H1 (cell line): ENCODE results near the gene RGL3. TPM values are rescaled to one million over a fixed set of nuclear protein-coding genes. Genes with fewer than 3 reads are reported as not detected.

ENCODE experiments used
- CTCF ChIA-PET: fragments of 300-600 bp; sonication (Branson Sonifier 250); formaldehyde crosslinking; loops from one replicate; lab custom pipeline; 2021; ENCODE audit not compliant: partially characterized antibody; lab: Charles Lee
- POLR2A ChIA-PET: fragments of 300-600 bp; sonication (Branson Sonifier 250); formaldehyde crosslinking; loops from one replicate; lab custom pipeline; 2021; ENCODE audit warnings: inconsistent platforms; ENCODE audit not compliant: partially characterized antibody; lab: Charles Lee
- DNase-seq, 2 experiments: peaks; one replicate each; pipeline versions ENCODE4 v3.0.0 to v3.0.0-alpha.2; 2010 to 2022; ENCODE audit warnings: low spot score in 2 of 2, low read depth in 1 of 2, mixed read lengths in 1 of 2
- FAIRE-seq: peaks from 2 replicates; lab custom pipeline; 2011; peaks lifted over from hg19 to GRCh38; lab: Jason Lieb, UNC
- H2AFZ ChIP-seq: 2 replicates; pipeline ENCODE4 v1.8.1; 2012; ENCODE audit warnings: low read length, inconsistent platforms
- H2AK5ac ChIP-seq: 2 replicates; pipeline ENCODE4 v1.6.1; 2013; ENCODE audit warnings: low read depth, low read length
- H2BK120ac ChIP-seq: replicated peaks from 2 replicates; pipeline ENCODE3; 2013; ENCODE audit warnings: low read depth, low read length, inconsistent platforms
- H2BK12ac ChIP-seq: 2 replicates; pipeline ENCODE4 v1.6.1; 2013; ENCODE audit warnings: low read depth, low read length
- H2BK15ac ChIP-seq: 2 replicates; pipeline ENCODE4 v1.6.1; 2013; ENCODE audit warnings: low read length
- H2BK20ac ChIP-seq: 2 replicates; pipeline ENCODE4 v1.6.1; 2013; ENCODE audit warnings: low read length
- H2BK5ac ChIP-seq: 2 replicates; pipeline ENCODE4 v1.6.1; 2013; ENCODE audit warnings: low read depth, low read length
- H3K14ac ChIP-seq: 2 replicates; pipeline ENCODE4 v1.6.1; 2013; ENCODE audit warnings: inconsistent platforms; ENCODE audit not compliant: insufficient read length
- H3K18ac ChIP-seq: 2 replicates; pipeline ENCODE4 v1.6.1; 2013; ENCODE audit warnings: low read length; ENCODE audit errors: extremely low read depth
- H3K23ac ChIP-seq: 2 replicates; pipeline ENCODE4 v1.6.1; 2013; ENCODE audit warnings: inconsistent platforms; ENCODE audit not compliant: insufficient read length
- H3K23me2 ChIP-seq: 2 replicates; pipeline ENCODE4 v1.6.1; 2013; ENCODE audit warnings: low read depth, low read length
- H3K27ac ChIP-seq: 2 replicates; pipeline ENCODE4 v1.6.1; 2011; ENCODE audit warnings: low read depth, low read length, inconsistent platforms
- H3K27me3 ChIP-seq, 4 experiments: replicated peaks in 1 of 4; 1 replicate in 1 of 4; 2 replicates in 3 of 4; pipeline versions ENCODE4 v1.6.1 to v1.8.1; 2011 to 2013; ENCODE audit warnings: low read length in 3 of 4, mild to moderate bottlenecking in 3 of 4, inconsistent platforms in 2 of 4, mixed read lengths in 2 of 4, moderate library complexity in 1 of 4; ENCODE audit not compliant: control insufficient read depth in 3 of 4, insufficient read depth in 3 of 4; ENCODE audit errors: extremely low read depth in 1 of 4
- H3K36me3 ChIP-seq, 4 experiments: 2 replicates each; pipeline versions ENCODE4 v1.6.1 to v1.8.1; 2011 to 2013; ENCODE audit warnings: mild to moderate bottlenecking in 4 of 4, low read length in 3 of 4, moderate library complexity in 2 of 4, control low read depth in 1 of 4, inconsistent platforms in 1 of 4; ENCODE audit not compliant: insufficient read depth in 4 of 4, control insufficient read depth in 2 of 4
- H3K4ac ChIP-seq: replicated peaks from 2 replicates; pipeline ENCODE3; 2013; ENCODE audit warnings: low read length, low read depth, mixed read lengths, inconsistent platforms; ENCODE audit not compliant: insufficient read length
- H3K4me1 ChIP-seq, 4 experiments: replicated peaks in 1 of 4; 1 replicate in 1 of 4; 2 replicates in 3 of 4; pipeline versions ENCODE4 v1.6.1 to v1.8.1; 2011 to 2013; ENCODE audit warnings: low read length in 3 of 4, inconsistent platforms in 2 of 4, mixed read lengths in 1 of 4; ENCODE audit not compliant: insufficient read depth in 4 of 4, control insufficient read depth in 3 of 4
- H3K4me2 ChIP-seq, 2 experiments: 2 replicates each; pipeline versions ENCODE4 v1.6.1 to v1.8.1; 2011 to 2013; ENCODE audit warnings: low read depth in 2 of 2, low read length in 2 of 2, control low read depth in 1 of 2, inconsistent platforms in 1 of 2, mild to moderate bottlenecking in 1 of 2; ENCODE audit not compliant: insufficient read depth in 1 of 2
- H3K4me3 ChIP-seq, 4 experiments: fragments of 200-600, 300-600 bp in 1 of 4; sonication (generic), shearing (Covaris generic), sonication (Bioruptor Twin) in 1 of 4; 2 replicates each; pipeline versions ENCODE4 v1.5.1 to v1.8.1; 2011 to 2016; ENCODE audit warnings: low read length in 4 of 4, low read depth in 3 of 4, control low read depth in 2 of 4, inconsistent platforms in 2 of 4, mild to moderate bottlenecking in 2 of 4, mixed read lengths in 1 of 4, moderate library complexity in 1 of 4; ENCODE audit not compliant: insufficient read depth in 2 of 4; ENCODE audit errors: extremely low read depth in 1 of 4
- H3K56ac ChIP-seq: replicated peaks from 2 replicates; pipeline ENCODE3; 2013; ENCODE audit warnings: low read depth, mild to moderate bottlenecking, mixed read lengths, low read length, inconsistent platforms; ENCODE audit not compliant: insufficient read length
- H3K79me1 ChIP-seq: 2 replicates; pipeline ENCODE4 v1.6.1; 2013; ENCODE audit warnings: low read depth, low read length, control low read depth
- H3K79me2 ChIP-seq, 2 experiments: 2 replicates each; pipeline versions ENCODE4 v1.6.1 to v1.8.1; 2012 to 2013; ENCODE audit warnings: low read length in 2 of 2, mild to moderate bottlenecking in 2 of 2, inconsistent platforms in 1 of 2; ENCODE audit not compliant: insufficient read depth in 2 of 2, control insufficient read depth in 1 of 2
- H3K9ac ChIP-seq, 4 experiments: replicated peaks in 1 of 4; 1 replicate in 1 of 4; 2 replicates in 3 of 4; pipeline versions ENCODE4 v1.6.1 to v1.8.1; 2011 to 2013; ENCODE audit warnings: low read depth in 3 of 4, low read length in 3 of 4, control low read depth in 2 of 4, mild to moderate bottlenecking in 2 of 4, moderate library complexity in 2 of 4, inconsistent platforms in 1 of 4; ENCODE audit errors: extremely low read depth in 1 of 4
- H3K9me3 ChIP-seq, 2 experiments: 2 replicates each; pipeline versions ENCODE4 v1.6.1 to v1.8.1; 2012 to 2013; ENCODE audit warnings: mild to moderate bottlenecking in 2 of 2, moderate library complexity in 2 of 2, control low read depth in 1 of 2, inconsistent platforms in 1 of 2, low read depth in 1 of 2, low read length in 1 of 2, mixed read lengths in 1 of 2; ENCODE audit not compliant: insufficient read depth in 2 of 2
- H4K20me1 ChIP-seq, 2 experiments: replicated peaks in 1 of 2; 2 replicates each; pipeline versions ENCODE3 to v1.8.1; 2011 to 2013; ENCODE audit warnings: inconsistent platforms in 2 of 2, low read length in 2 of 2, mild to moderate bottlenecking in 1 of 2; ENCODE audit not compliant: insufficient read depth in 2 of 2, control insufficient read depth in 1 of 2
- H4K5ac ChIP-seq: 2 replicates; pipeline ENCODE4 v1.6.1; 2013; ENCODE audit warnings: low read length, low read depth, mixed read lengths, inconsistent platforms; ENCODE audit not compliant: insufficient read length
- H4K8ac ChIP-seq: 2 replicates; pipeline ENCODE4 v1.8.0; 2013; ENCODE audit warnings: mild to moderate bottlenecking, moderate library complexity, low read length, inconsistent platforms; ENCODE audit not compliant: insufficient read depth; ENCODE audit errors: extremely low read depth
- H4K91ac ChIP-seq: replicated peaks from 2 replicates; pipeline ENCODE3; 2013; ENCODE audit warnings: low read length, mixed read lengths, inconsistent platforms; ENCODE audit not compliant: insufficient read length
- CBX8 ChIP-seq: fragments of 300-800, 300-1000 bp; sonication (generic); IDR thresholded peaks from 2 replicates; pipeline ENCODE4 v1.7.1; 2016; ENCODE audit warnings: low read depth, low read length, borderline replicate concordance
- SAP30 ChIP-seq: fragments of 300-600 bp; sonication (generic); IDR thresholded peaks from 2 replicates; pipeline ENCODE4 v1.7.1; 2012; ENCODE audit warnings: low read length, moderate library complexity, mild to moderate bottlenecking, inconsistent platforms; ENCODE audit not compliant: insufficient read depth, insufficient replicate concordance
- WGBS, 2 experiments: shearing (Covaris generic) in 1 of 2; methylation state at CpG; one replicate each; pipeline versions ENCODE4 v1.1.6 to v1.1.7; 2013 to 2015; ENCODE audit warnings: low lambda C conversion rate in 2 of 2, mixed read lengths in 2 of 2, inconsistent platforms in 1 of 2, low coverage in 1 of 2, missing lambda C conversion rate in 1 of 2; ENCODE audit not compliant: insufficient replicate concordance in 2 of 2, insufficient coverage in 1 of 2, insufficient read length in 1 of 2; ENCODE audit errors: extremely low coverage in 1 of 2, missing lambda C conversion rate in 1 of 2; 5-methylcytosine and 5-hydroxymethylcytosine counted together
- polyA plus RNA-seq, 7 experiments: library from polyadenylated mRNA; depleted of rRNA in 3 of 7; stranded (reverse) in 5 of 7; unstranded in 2 of 7; fragments of >200 nt in 5 of 7; fragments of 200-250 nt in 2 of 7; gene quantifications; 1 replicate in 5 of 7; 2 replicates in 1 of 7; 4 replicates in 1 of 7; pipeline versions ENCODE4 v1.2.1 to v1.2.3, GENCODE V29; 2011 to 2013; ENCODE audit warnings: missing spikeins in 2 of 7, mixed read lengths in 2 of 7
- total RNA-seq: library from RNA; stranded (reverse); fragmentation: NEBNext Ultra II Directional; extraction: Animal tissue kit (Norgen Biotek cat#: 25700); gene quantifications from 2 replicates; pipeline ENCODE4 v1.2.1, GENCODE V29; 2021

Gene RGL3
- total and polyA plus RNA-seq, 2 of the 8 experiments (the other 6 are each of a cell fraction or from before 2014, with no cell fraction given) = 36.9 to 40.9 TPM

DNA sequence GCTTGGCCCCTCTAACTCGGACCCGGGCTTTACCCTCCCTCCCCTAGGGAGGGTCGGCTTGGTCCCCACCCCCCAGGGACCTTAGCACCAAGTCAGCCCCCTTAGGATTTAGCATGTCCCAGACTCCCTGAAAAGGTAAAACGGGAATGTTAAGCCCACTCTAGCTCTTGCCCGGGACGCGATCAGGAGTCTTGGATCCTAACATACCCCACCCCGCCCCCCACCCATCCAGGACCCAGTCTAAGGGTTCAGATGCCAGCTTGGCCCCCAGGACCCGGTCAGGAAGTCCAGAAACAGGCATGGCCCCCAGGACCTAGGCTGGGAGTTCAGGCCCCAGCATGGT, 35.4 kb downstream of the RGL3 start:
- Histone ChIP-seq H4K20me1 (peaks cover 2% of the 10 kb centered on the region in 2 experiments), H3K18ac (no peak overlapping the region; the same call in 1 of the 2 replicates), H2BK20ac (no peak overlapping the region), H4K5ac (peak overlapping the region; percentile 42), H2BK12ac (no peak overlapping the region), H3K14ac (peak overlapping the region; percentile 68), H4K91ac (peak overlapping the region; percentile 1), H3K23ac (no peak overlapping the region)
- DNase-seq (no peak), FAIRE-seq (no peak)
- POLR2A ChIA-PET = interaction anchor here (0.7 to 4.7 kb wide), 24 partner anchors 8 to 99 kb away, joined by 3 to 48 read pairs (median 4); partner anchors contain the start of genes CCDC159, ELAVL3, RAB3D and RGL3
- TF ChIP-seq SAP30 = peak; percentile 23
- TF ChIP-seq CBX8 = no peak
- TF ChIP-seq, all 59 proteins: peak for 1
- Histone ChIP-seq H3K4me1 (peaks cover 0 to 11% (median 5%) of the 10 kb centered on the region in 4 experiments; a peak in 5 of 7 replicates), H4K8ac (no peak overlapping the region), H2BK120ac (no peak overlapping the region), H3K4me2 (peak overlapping the region; percentile 86 to 90), H3K27ac (no peak overlapping the region), H3K36me3 (no peaks in the 10 kb centered on the region), H3K4ac (no peak overlapping the region), H3K9ac (peak overlapping the region in 1 of 4 experiments; percentile 35; a peak in 2 of 7 replicates), H3K9me3 (no peaks in the 10 kb centered on the region), H3K79me2 (no peaks in the 10 kb centered on the region), H2BK15ac (0 out of 2 replicates have a peak overlapping the region, but pooled peaks have one; percentile 16), H3K79me1 (0 out of 2 replicates have a peak, but pooled peaks cover 2% of the 10 kb centered on the region), H3K4me3 (peak overlapping the region; percentile 60 to 78 (median 61)), H2AFZ (no peak overlapping the region), H3K56ac (peak overlapping the region; percentile 12), H2AK5ac (no peak overlapping the region), H3K27me3 (no peaks in the 10 kb centered on the region), H2BK5ac (no peak overlapping the region; the same call in 1 of the 2 replicates), H3K23me2 (peaks cover 24% of the 10 kb centered on the region)
- 0% methylated on average over 7 of the region's 9 CpGs; no CpG with 5 or more reads in 1 of the 2 experiments for WGBS, 2 experiments
- CTCF ChIA-PET = interaction anchor here (0.7 to 16.8 kb wide), 33 partner anchors 7 to 170 kb away, joined by 3 to 197 read pairs (median 6); partner anchors contain the start of genes CCDC159, CNN1, ODAD3 and PRKCSH
